Measurements from ENCODE around the gene ANKS3. TPM values are rescaled to one million over a fixed set of nuclear protein-coding genes. Genes with fewer than 3 reads are reported as not detected.
A peak's percentile ranks its signal among the peaks of the same experiment; 100 is the strongest.

The ANKS3 gene
- total and polyA plus RNA-seq, 2 experiments from 2014 or later: 22.5 to 24.9 TPM

GRCh38 chr16:4677390-4677789 is 56.7 kb downstream of the ANKS3 start (continued):
- TF ChIP-seq CTCF (conservative IDR thresholded peaks at IDR 0.05; ENCODE audit: low read depth in 2 of 2): no peak

GRCh38 chr16:4676831-4677230 is 57.2 kb downstream of the ANKS3 start:
- Histone ChIP-seq H3K79me2 (replicated peaks; ENCODE audit: insufficient read depth) (no peaks in the 10 kb centered on the region), H3K9me2 (ENCODE audit: insufficient read depth) (no peaks in the 10 kb centered on the region), H3K4me1 (ENCODE audit: insufficient read depth) (no peaks in the 10 kb centered on the region), H3F3A (replicated peaks; ENCODE audit: low read depth) (peaks cover 12% of the 10 kb centered on the region; the same call in 1 of the 2 replicates), H3K4me3 (no peak overlapping the region), H3K4me2 (no peak overlapping the region), H3K27me3 (ENCODE audit: insufficient read depth) (no peaks in the 10 kb centered on the region), H4K20me1 (replicated peaks; ENCODE audit: insufficient read depth) (no peaks in the 10 kb centered on the region; the same call in 1 of the 2 replicates), H3K36me3 (ENCODE audit: insufficient read depth) (no peaks in the 10 kb centered on the region), H2AFZ (no peak overlapping the region), H3K27ac (ENCODE audit: low read depth) (no peak overlapping the region)
- TF ChIP-seq ETS1 (IDR thresholded peaks at IDR 0.05): no peak
- TF ChIP-seq NANOG (IDR thresholded peaks at IDR 0.05; ENCODE audit: borderline replicate concordance): no peak
- no peak for TF ChIP-seq ZNF114 (CRISPR knock-in tag; IDR thresholded peaks at IDR 0.05)
- no peak for TF ChIP-seq STAT1 (IDR thresholded peaks at IDR 0.05; ENCODE audit: unreplicated experiment)
- no peak for TF ChIP-seq JUNB (IDR thresholded peaks at IDR 0.05; ENCODE audit: unreplicated experiment)
- Mint-ChIP-seq H3K36me3 (ENCODE audit: low read depth) (peaks cover 7% of the 10 kb centered on the region), H3K27me3 (ENCODE audit: insufficient read depth, low read depth, poor library complexity) (peaks cover 7% of the 10 kb centered on the region), H3K4me1 (peaks cover 12% of the 10 kb centered on the region), H3K9me3 (no peaks in the 10 kb centered on the region), H3K27ac (peak overlapping the region; percentile 95; the same call in 1 of the 2 replicates), H3K4me3 (no peak overlapping the region)
- no peak for ATAC-seq
- DNase-seq (ENCODE audit: low spot score): no peak

- Mint-ChIP-seq H3K36me3 (ENCODE audit: low read depth) (peaks cover 11% of the 10 kb centered on the region), H3K4me1 (peaks cover 12% of the 10 kb centered on the region), H3K27ac (peak overlapping the region; percentile 95), H3K27me3 (ENCODE audit: insufficient read depth, low read depth, poor library complexity) (peaks cover 7% of the 10 kb centered on the region), H3K4me3 (no peak overlapping the region), H3K9me3 (no peaks in the 10 kb centered on the region)
- no peaks in the 10 kb centered on the region for H3K9me2 ChIP-seq (ENCODE audit: insufficient read depth)
- H2AFZ ChIP-seq: no peak overlapping the region
- H3K79me2 ChIP-seq (replicated peaks; ENCODE audit: insufficient read depth): no peaks in the 10 kb centered on the region
- H4K20me1 ChIP-seq (replicated peaks; ENCODE audit: insufficient read depth): no peaks in the 10 kb centered on the region; the same call in 1 of the 2 replicates
- H3K27ac ChIP-seq (ENCODE audit: low read depth): peak overlapping the region; percentile 88
- H3K4me2 ChIP-seq: no peak overlapping the region
- no peaks in the 10 kb centered on the region for H3K36me3 ChIP-seq (ENCODE audit: insufficient read depth)
- peaks cover 12% of the 10 kb centered on the region; the same call in 1 of the 2 replicates for H3F3A ChIP-seq (replicated peaks; ENCODE audit: low read depth)
- H3K4me1 ChIP-seq (ENCODE audit: insufficient read depth): no peaks in the 10 kb centered on the region
- no peak for TF ChIP-seq CREB1 (CRISPR knock-in tag; IDR thresholded peaks at IDR 0.05; ENCODE audit: low read depth)
- TF ChIP-seq EZH2 (IDR thresholded peaks at IDR 0.05; ENCODE audit: low read depth, unreplicated experiment): no peak
- DNase-seq (ENCODE audit: low spot score) (peak; percentile 36), ATAC-seq (peak; percentile 67)
- no peaks in the 10 kb centered on the region for H3K27me3 ChIP-seq (ENCODE audit: insufficient read depth)
- no peak overlapping the region for H3K4me3 ChIP-seq
Observed at GRCh38 chr16:4675864-4676786, 57.9 kb downstream of the ANKS3 start.
